Prostate gland (tissue), 2 donors: ENCODE results near the gene CLK3. TPM values are rescaled to one million over a fixed set of nuclear protein-coding genes. Genes with fewer than 3 reads are reported as not detected.

ENCODE experiments used
- DNase-seq: peaks from one replicate; pipeline ENCODE4 v3.0.0-alpha.2; 2019; ENCODE audit warnings: low spot score
- H3K27ac ChIP-seq, 2 donors: fragments of 200-600 bp; sonication (generic); 2 replicates each; pipeline ENCODE4 v1.5.1; 2017 to 2019
- H3K27me3 ChIP-seq: fragments of 200-600 bp; sonication (generic); replicated peaks from 2 replicates; pipeline ENCODE4 v1.5.1; 2019; ENCODE audit not compliant: insufficient read depth
- H3K36me3 ChIP-seq, 2 donors: fragments of 200-600 bp; sonication (generic); 1 replicate in 1 of 2; 2 replicates in 1 of 2; pipeline versions ENCODE4 v1.5.1 to v1.8.1; 2017 to 2019
- H3K4me1 ChIP-seq: fragments of 200-600 bp; sonication (generic); replicated peaks from 2 replicates; pipeline ENCODE4 v1.5.1; 2019
- H3K4me3 ChIP-seq, 2 donors: fragments of 200-600 bp; sonication (generic); 2 replicates each; pipeline ENCODE4 v1.5.1; 2017 to 2019
- H3K9me3 ChIP-seq: fragments of 200-600 bp; sonication (generic); 2 replicates; pipeline ENCODE4 v1.5.1; 2017
- POLR2A ChIP-seq: fragments of 450-650 bp; IDR thresholded peaks from one replicate; pipeline ENCODE4 v1.6.1; 2016; ENCODE audit warnings: antibody characterized with exemption, mild to moderate bottlenecking
- POLR2AphosphoS5 ChIP-seq: sonication (generic); formaldehyde crosslinking; IDR thresholded peaks from one replicate; pipeline ENCODE4 v1.6.1; 2017; ENCODE audit warnings: antibody characterized with exemption
- WGBS: methylation state at CpG from one replicate; pipeline ENCODE4 v1.1.5; 2018; 5-methylcytosine and 5-hydroxymethylcytosine counted together
- intact Hi-C: fragments of 100-400 bp; cut with DNase I; formaldehyde crosslinking; loops from one replicate; pipeline ENCODE4 v1.14.2; 2022
- total RNA-seq, 2 donors: library from RNA; depleted of rRNA; stranded (reverse); fragments of >200 nt; gene quantifications; one replicate each; pipeline ENCODE4 v1.1.0, GENCODE V29; 2016
- TF ChIP-seq, protein P1 (sequence below), 4 experiments: fragments of 200-600 bp in 2 of 4; fragments of 450-650 bp in 2 of 4; sonication (generic) in 2 of 4; IDR thresholded peaks; 1 replicate in 3 of 4; 2 replicates in 1 of 4; pipeline ENCODE4 v1.5.1; 2016 to 2019; ENCODE audit warnings: antibody characterized with exemption in 4 of 4, mild to moderate bottlenecking in 2 of 4, moderate library complexity in 2 of 4

Gene CLK3
- total RNA-seq, 2 donors from 2014 or later, result 140 to 180 TPM

DNA sequence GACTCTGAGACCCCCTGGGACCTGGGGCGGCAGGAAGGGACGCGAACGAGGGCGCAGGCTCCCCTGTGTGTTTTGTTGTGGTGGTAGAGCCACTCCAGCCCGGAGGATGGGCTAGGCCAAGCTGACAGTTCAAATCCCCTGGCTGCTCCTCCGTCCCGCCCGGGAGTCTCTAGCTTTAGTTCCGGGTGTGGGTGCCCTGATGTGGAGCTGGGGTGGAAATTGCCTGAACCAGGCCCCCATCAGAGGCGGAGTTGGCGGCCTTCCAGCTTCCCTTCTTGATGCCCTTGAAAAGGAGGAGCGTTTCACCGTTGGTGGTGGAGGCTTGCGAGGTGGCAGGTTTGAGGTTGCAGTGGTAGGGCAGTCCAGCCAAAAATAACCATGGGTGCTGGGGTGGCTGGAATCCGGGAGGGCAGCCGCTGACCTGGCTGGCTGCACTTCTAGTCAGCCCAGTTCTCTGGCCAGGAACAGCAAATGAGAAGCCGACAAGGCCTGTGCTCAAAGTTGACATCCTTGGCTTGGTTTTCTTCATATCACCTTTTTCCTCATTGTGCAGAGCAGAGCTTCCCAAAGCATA is 817 bp downstream of the CLK3 start:
- no peaks in the 10 kb centered on the region for H3K27me3 ChIP-seq
- WGBS, result under 1% methylated on average over 18 of the region's 18 CpGs
- peak; percentile 58 for TF ChIP-seq POLR2A
- TF ChIP-seq, protein P1, sequence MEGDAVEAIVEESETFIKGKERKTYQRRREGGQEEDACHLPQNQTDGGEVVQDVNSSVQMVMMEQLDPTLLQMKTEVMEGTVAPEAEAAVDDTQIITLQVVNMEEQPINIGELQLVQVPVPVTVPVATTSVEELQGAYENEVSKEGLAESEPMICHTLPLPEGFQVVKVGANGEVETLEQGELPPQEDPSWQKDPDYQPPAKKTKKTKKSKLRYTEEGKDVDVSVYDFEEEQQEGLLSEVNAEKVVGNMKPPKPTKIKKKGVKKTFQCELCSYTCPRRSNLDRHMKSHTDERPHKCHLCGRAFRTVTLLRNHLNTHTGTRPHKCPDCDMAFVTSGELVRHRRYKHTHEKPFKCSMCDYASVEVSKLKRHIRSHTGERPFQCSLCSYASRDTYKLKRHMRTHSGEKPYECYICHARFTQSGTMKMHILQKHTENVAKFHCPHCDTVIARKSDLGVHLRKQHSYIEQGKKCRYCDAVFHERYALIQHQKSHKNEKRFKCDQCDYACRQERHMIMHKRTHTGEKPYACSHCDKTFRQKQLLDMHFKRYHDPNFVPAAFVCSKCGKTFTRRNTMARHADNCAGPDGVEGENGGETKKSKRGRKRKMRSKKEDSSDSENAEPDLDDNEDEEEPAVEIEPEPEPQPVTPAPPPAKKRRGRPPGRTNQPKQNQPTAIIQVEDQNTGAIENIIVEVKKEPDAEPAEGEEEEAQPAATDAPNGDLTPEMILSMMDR (IDR thresholded peaks at IDR 0.05), result no peak
- peak overlapping the region; percentile 95 to 96 for H3K27ac ChIP-seq
- peaks cover 19% of the 10 kb centered on the region for H3K4me1 ChIP-seq
- no peaks in the 10 kb centered on the region for H3K9me3 ChIP-seq
- peak overlapping the region; percentile 98 to 100 for H3K4me3 ChIP-seq
- H3K36me3 ChIP-seq, result peaks cover 0 to 8% of the 10 kb centered on the region in 2 donors
- peak; percentile 45 for DNase-seq
- intact Hi-C loops, result loop anchor here (5.0 to 10.0 kb wide), 2 partner anchors 154 to 622 kb away; partner anchors contain the start of genes PML, STOML1 and UBL7

DNA sequence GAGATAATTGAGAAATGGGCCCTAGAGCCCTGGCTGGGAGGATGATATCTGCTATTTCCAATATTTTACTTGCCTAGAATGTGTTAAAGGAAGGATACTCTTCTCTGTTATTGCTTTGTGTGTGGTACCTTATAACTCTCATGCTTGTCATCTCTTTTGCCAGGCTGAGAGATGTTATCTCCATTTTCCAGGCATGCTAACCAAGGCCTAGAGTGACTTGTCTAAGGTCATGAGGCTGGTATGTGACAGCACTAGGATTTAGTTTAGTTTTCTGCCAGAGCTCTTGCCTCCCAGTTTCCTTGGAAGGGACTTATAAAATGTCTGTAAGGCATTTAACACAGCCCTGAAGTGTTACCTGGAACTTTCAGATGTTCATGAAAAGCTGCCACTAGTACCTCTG is 1.4 kb downstream of the CLK3 start:
- intact Hi-C loops, result loop anchor here (5.0 to 10.0 kb wide), 2 partner anchors 155 to 622 kb away; partner anchors contain the start of genes PML, STOML1 and UBL7
- Histone ChIP-seq H3K4me1 (peaks cover 19% of the 10 kb centered on the region), H3K4me3 (peak overlapping the region; percentile 98 to 100), H3K9me3 (no peaks in the 10 kb centered on the region), H3K27ac (peak overlapping the region; percentile 95 to 96), H3K27me3 (no peaks in the 10 kb centered on the region), H3K36me3 (peaks cover 2 to 9% of the 10 kb centered on the region in 2 donors)
- DNase-seq, result no peak
- TF ChIP-seq POLR2AphosphoS5 (no peak), POLR2A (no peak)
- TF ChIP-seq, protein P1 (IDR thresholded peaks at IDR 0.05), result no peak

DNA sequence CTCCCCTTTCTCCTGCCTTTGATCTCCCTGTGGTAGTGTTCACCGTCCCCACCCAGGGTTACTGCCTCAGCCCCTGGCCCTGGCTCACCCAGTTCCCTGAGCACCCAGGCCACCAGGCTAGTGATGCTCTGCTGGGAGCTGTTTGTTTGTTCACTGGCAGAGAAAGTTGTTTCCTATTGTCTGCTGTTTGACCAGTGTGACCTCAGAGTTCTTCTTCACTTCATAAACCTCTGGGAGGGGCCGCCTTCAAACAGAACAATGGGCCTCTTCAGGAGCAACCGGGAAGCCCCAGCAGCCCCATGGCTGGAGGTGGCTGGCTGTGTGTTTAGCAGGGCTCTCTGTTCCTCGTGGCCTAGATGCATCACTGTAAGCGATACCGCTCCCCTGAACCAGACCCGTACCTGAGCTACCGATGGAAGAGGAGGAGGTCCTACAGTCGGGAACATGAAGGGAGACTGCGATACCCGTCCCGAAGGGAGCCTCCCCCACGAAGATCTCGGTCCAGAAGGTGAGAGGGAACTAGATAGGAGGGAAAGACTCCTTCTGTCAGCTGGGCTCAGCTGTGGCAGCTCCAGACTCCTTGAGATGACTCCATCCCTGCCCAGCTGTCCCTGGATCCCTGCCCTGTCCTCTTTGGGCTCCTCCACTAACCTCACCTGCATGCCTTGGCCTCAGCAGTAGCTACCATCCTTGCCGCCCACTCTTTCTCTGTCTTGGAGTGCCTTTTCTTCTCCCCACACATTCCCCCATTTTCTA is 3.4 kb downstream of the CLK3 start:
- H3K36me3 ChIP-seq, result peaks cover 12 to 22% of the 10 kb centered on the region in 2 donors
- no peak overlapping the region for H3K4me3 ChIP-seq
- H3K27me3 ChIP-seq, result no peaks in the 10 kb centered on the region
- peak overlapping the region in 1 of 2 donors; percentile 7 for H3K27ac ChIP-seq
- TF ChIP-seq POLR2AphosphoS5 (no peak), POLR2A (no peak)
- TF ChIP-seq, protein P1 (IDR thresholded peaks at IDR 0.05), result no peak
- H3K4me1 ChIP-seq, result peaks cover 19% of the 10 kb centered on the region
- intact Hi-C loops, result loop anchor here (5.0 to 10.0 kb wide), 2 partner anchors 157 to 624 kb away; partner anchors contain the start of genes PML, STOML1 and UBL7
- no peaks in the 10 kb centered on the region for H3K9me3 ChIP-seq
- no peak for DNase-seq
- 69% methylated on average over 15 of the region's 15 CpGs for WGBS

DNA sequence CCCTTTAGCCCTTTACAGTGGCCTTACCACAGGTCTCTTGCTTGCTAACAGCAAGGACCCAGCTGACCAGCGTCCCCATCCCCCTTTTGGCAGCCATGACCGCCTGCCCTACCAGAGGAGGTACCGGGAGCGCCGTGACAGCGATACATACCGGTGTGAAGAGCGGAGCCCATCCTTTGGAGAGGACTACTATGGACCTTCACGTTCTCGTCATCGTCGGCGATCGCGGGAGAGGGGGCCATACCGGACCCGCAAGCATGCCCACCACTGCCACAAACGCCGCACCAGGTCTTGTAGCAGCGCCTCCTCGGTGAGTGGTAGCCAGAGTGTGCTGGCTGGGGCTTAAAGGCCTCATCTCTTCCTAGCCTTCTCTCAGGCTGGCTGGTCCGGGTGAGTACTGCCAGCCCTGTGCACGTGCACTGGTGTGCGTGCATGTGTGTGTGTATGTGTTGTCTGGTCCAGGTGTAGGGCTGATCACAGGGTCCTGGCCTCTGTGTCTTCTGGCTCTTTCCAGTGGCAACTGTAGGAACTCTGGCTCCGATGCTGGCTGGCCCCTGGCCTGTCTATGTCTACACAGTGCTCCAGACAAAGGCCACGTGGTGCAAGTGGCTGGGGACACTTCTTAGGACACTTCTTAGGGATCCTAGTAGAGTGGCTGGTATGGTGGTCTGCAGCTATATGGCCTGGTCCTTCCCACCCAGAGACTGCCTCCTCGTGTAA is 4.4 kb downstream of the CLK3 start:
- Histone ChIP-seq H3K4me3 (no peak overlapping the region), H3K27me3 (no peaks in the 10 kb centered on the region), H3K27ac (no peak overlapping the region), H3K9me3 (no peaks in the 10 kb centered on the region), H3K4me1 (peaks cover 19% of the 10 kb centered on the region), H3K36me3 (peaks cover 17 to 29% of the 10 kb centered on the region in 2 donors)
- DNase-seq, result no peak
- 90% methylated on average over 27 of the region's 27 CpGs for WGBS
- intact Hi-C loops, result loop anchor here (5.0 to 10.0 kb wide), 2 partner anchors 158 to 625 kb away; partner anchors contain the start of genes PML, STOML1 and UBL7
- TF ChIP-seq POLR2AphosphoS5 (no peak), POLR2A (no peak)
- TF ChIP-seq, protein P1 (IDR thresholded peaks at IDR 0.05), result no peak
